Measurements from ENCODE around the gene HDAC7.
A peak's percentile ranks its signal among the peaks of the same experiment; 100 is the strongest.

Gene HDAC7

GRCh38 chr12:47777741-47778558, 41.8 kb downstream of the HDAC7 start:
- DNase-seq (ENCODE audit: low read depth) = no peak

- DNase-seq (ENCODE audit: low read depth) = no peak
Observed at GRCh38 chr12:47777151-47777550, 42.6 kb downstream of the HDAC7 start.

GRCh38 chr12:47776471-47777143, 43.1 kb downstream of the HDAC7 start:
- no peak for DNase-seq (ENCODE audit: low read depth)

GRCh38 chr12:47775100-47775911, 44.4 kb downstream of the HDAC7 start:
- DNase-seq (ENCODE audit: low read depth) = peak; percentile 34

- DNase-seq (ENCODE audit: low read depth) = no peak
Observed at GRCh38 chr12:47774663-47775062, 45.0 kb downstream of the HDAC7 start.

- DNase-seq (ENCODE audit: low read depth) = no peak
Observed at GRCh38 chr12:47773858-47774580, 45.7 kb downstream of the HDAC7 start.

- peak; percentile 28 for DNase-seq (ENCODE audit: low read depth)
Observed at GRCh38 chr12:47773062-47773857, 46.4 kb downstream of the HDAC7 start, which contains the start of gene SLC48A1. SLC48A1 (plus strand) TSS chr12:47773238; CDS start chr12:47773305, 67 bp downstream.

GRCh38 chr12:47772738-47773061, 47.0 kb downstream of the HDAC7 start:
- no peak for DNase-seq (ENCODE audit: low read depth)

- no peak for DNase-seq (ENCODE audit: low read depth)
Observed at GRCh38 chr12:47772094-47772660, 47.5 kb downstream of the HDAC7 start.

GRCh38 chr12:47771304-47771703, 48.4 kb downstream of the HDAC7 start:
- DNase-seq (ENCODE audit: low read depth) = no peak

GRCh38 chr12:47770086-47770726, 49.5 kb downstream of the HDAC7 start:
- no peak for DNase-seq (ENCODE audit: low read depth)

- DNase-seq (ENCODE audit: low read depth) = no peak
Observed at GRCh38 chr12:47769234-47770085, 50.2 kb downstream of the HDAC7 start.

GRCh38 chr12:47768323-47768811, 51.3 kb downstream of the HDAC7 start:
- no peak for DNase-seq (ENCODE audit: low read depth)

GRCh38 chr12:47767216-47767724, 52.4 kb downstream of the HDAC7 start:
- DNase-seq (ENCODE audit: low read depth) = no peak

GRCh38 chr12:47766502-47767215, 53.0 kb downstream of the HDAC7 start:
- no peak for DNase-seq (ENCODE audit: low read depth)

- DNase-seq (ENCODE audit: low read depth) = no peak
Observed at GRCh38 chr12:47763481-47764346, 56.0 kb downstream of the HDAC7 start.

- DNase-seq (ENCODE audit: low read depth) = no peak
Observed at GRCh38 chr12:47762850-47763465, 56.7 kb downstream of the HDAC7 start.
